K562 (cell line): ENCODE measurements around the gene EXT2. TPM values are rescaled to one million over a fixed set of nuclear protein-coding genes. Genes with fewer than 3 reads are reported as not detected.

Experiments used
- ATAC-seq: fragments of 200-7000 bp; cut with Tn5 transposase; 3 replicates; pipeline ENCODE4 v1.9.1; 2020; ENCODE audit warnings: moderate library complexity
- BruUV-seq: library from RNA; stranded (reverse); fragments of 400-500 nt; replicated peaks from 2 replicates; lab custom pipeline; 2021; lab: Mats Ljungman, UMichigan
- CTCF ChIA-PET: fragments of 300-600 bp; formaldehyde crosslinking; extraction: SDS; loops from one replicate; lab custom pipeline; 2021; ENCODE audit warnings: low intra/inter-chr PET ratio; lab: Yijun Ruan, JAX
- POLR2A ChIA-PET: fragments of 300-600, 350-650 bp; sonication (Branson Sonifier 250); formaldehyde crosslinking; extraction: SDS; loops from one replicate; lab custom pipeline; 2021; ENCODE audit warnings: antibody characterized with exemption, inconsistent platforms; lab: Yijun Ruan, JAX
- DNase-seq, 4 experiments: peaks; one replicate each; pipeline versions ENCODE4 v3.0.0 to v3.0.0-alpha.2; 2011 to 2018; ENCODE audit warnings: low spot score in 3 of 4, mixed read lengths in 3 of 4; ENCODE audit errors: extremely low read depth in 1 of 4
- FAIRE-seq: peaks from 2 replicates; lab custom pipeline; 2011; peaks lifted over from hg19 to GRCh38; lab: Jason Lieb, UNC
- H2AFZ ChIP-seq: 2 replicates; pipeline ENCODE4 v1.6.0; 2011; ENCODE audit warnings: low read depth, low read length, control low read depth, inconsistent platforms
- H3K27ac ChIP-seq: fragments of 200-600 bp; 3 replicates; pipeline ENCODE4 v1.8.0; 2011; ENCODE audit warnings: low read depth, mild to moderate bottlenecking, control low read depth, inconsistent platforms, low read length, moderate library complexity, mixed read lengths; ENCODE audit errors: extremely low read depth
- H3K27me3 ChIP-seq, 2 experiments: fragments of 300-600 bp in 1 of 2; 2 replicates in 1 of 2; 3 replicates in 1 of 2; pipeline versions ENCODE4 v1.6.0 to v1.8.0; 2011; ENCODE audit warnings: inconsistent platforms in 2 of 2, low read length in 2 of 2, mild to moderate bottlenecking in 1 of 2, mixed read lengths in 1 of 2, moderate library complexity in 1 of 2; ENCODE audit not compliant: control insufficient read depth in 2 of 2, insufficient read depth in 2 of 2
- H3K36me3 ChIP-seq: fragments of 300-600 bp; 3 replicates; pipeline ENCODE4 v1.8.0; 2011; ENCODE audit warnings: mild to moderate bottlenecking, low read length, inconsistent platforms; ENCODE audit not compliant: control insufficient read depth, insufficient read depth
- H3K4me1 ChIP-seq, 2 experiments: fragments of 200-600 bp in 1 of 2; replicated peaks in 1 of 2; 2 replicates in 1 of 2; 3 replicates in 1 of 2; pipeline versions ENCODE4 v1.5.1 to v1.8.0; 2011; ENCODE audit warnings: inconsistent platforms in 2 of 2, low read length in 2 of 2, mild to moderate bottlenecking in 1 of 2, mixed read lengths in 1 of 2, moderate library complexity in 1 of 2; ENCODE audit not compliant: control insufficient read depth in 2 of 2, insufficient read depth in 2 of 2
- H3K4me2 ChIP-seq: 2 replicates; pipeline ENCODE4 v1.6.1; 2011; ENCODE audit warnings: low read length, control low read depth, inconsistent platforms, mixed read lengths; ENCODE audit not compliant: insufficient read depth
- H3K4me3 ChIP-seq: fragments of 200-600 bp; sonication (generic), shearing (Covaris generic); 2 replicates; pipeline ENCODE4 v1.5.1; 2016; ENCODE audit warnings: control low read depth, inconsistent platforms
- H3K79me2 ChIP-seq: fragments of 200-600 bp; 3 replicates; pipeline ENCODE4 v1.8.0; 2011; ENCODE audit warnings: low read length, inconsistent platforms; ENCODE audit not compliant: control insufficient read depth, insufficient read depth
- H3K9ac ChIP-seq, 2 experiments: 2 replicates each; pipeline versions ENCODE4 v1.6.0 to v1.6.1; 2011; ENCODE audit warnings: low read depth in 2 of 2, low read length in 2 of 2, control low read depth in 1 of 2, inconsistent platforms in 1 of 2, mild to moderate bottlenecking in 1 of 2, mixed read lengths in 1 of 2; ENCODE audit not compliant: insufficient read depth in 1 of 2
- H3K9me1 ChIP-seq: one replicate; pipeline ENCODE4 v1.6.0; 2011; ENCODE audit warnings: inconsistent platforms, mild to moderate bottlenecking, low read length, moderate library complexity; ENCODE audit not compliant: control insufficient read depth, insufficient read depth
- H3K9me3 ChIP-seq: replicated peaks from 2 replicates; pipeline ENCODE4 v1.5.1; 2011; ENCODE audit warnings: low read depth, low read length, inconsistent platforms; ENCODE audit not compliant: control insufficient read depth, insufficient read depth
- H4K20me1 ChIP-seq: replicated peaks from 2 replicates; pipeline ENCODE4 v1.6.1; 2011; ENCODE audit warnings: low read length, inconsistent platforms, mixed read lengths; ENCODE audit not compliant: control insufficient read depth, insufficient read depth
- CTCF ChIP-seq, 3 experiments: IDR thresholded peaks in 2 of 3; conservative IDR thresholded peaks in 1 of 3; 2 replicates each; pipeline ENCODE4 v1.5.1; 2011 to 2012; ENCODE audit warnings: low read length in 3 of 3, mild to moderate bottlenecking in 3 of 3, control low read depth in 2 of 3, improper control_type of control experiment in 1 of 3, inconsistent platforms in 1 of 3, low read depth in 1 of 3, mixed read lengths in 1 of 3, moderate library complexity in 1 of 3; ENCODE audit not compliant: insufficient read depth in 2 of 3
- PRMT5 ChIP-seq: sonication (generic); formaldehyde crosslinking; IDR thresholded peaks from 2 replicates; pipeline ENCODE4 v1.5.0; 2020; ENCODE audit warnings: missing genetic modification reagents
- RAD21 ChIP-seq, 2 experiments: fragments of 250-450 bp in 1 of 2; fragments of 450-650 bp in 1 of 2; sonication (Bioruptor Pico) in 1 of 2; formaldehyde crosslinking in 1 of 2; IDR thresholded peaks in 1 of 2; conservative IDR thresholded peaks in 1 of 2; 2 replicates each; pipeline versions ENCODE4 v1.4.0 to v1.8.0; 2020 to 2022; ENCODE audit warnings: mild to moderate bottlenecking in 2 of 2, moderate library complexity in 1 of 2
- WGBS: fragments of 100-300 bp; shearing (Covaris generic); methylation state at CpG from one replicate; pipeline ENCODE4 v1.1.6; 2016; ENCODE audit warnings: low coverage, mixed read lengths; ENCODE audit not compliant: insufficient coverage; ENCODE audit errors: missing lambda C conversion rate; 5-methylcytosine and 5-hydroxymethylcytosine counted together
- in situ Hi-C: fragments of 300-500 bp; cut with MboI; formaldehyde crosslinking; loops from 4 replicates; pipeline ENCODE4 v1.15.0; 2018; ENCODE audit warnings: inconsistent platforms, mixed read lengths
- intact Hi-C: fragments of 100-400 bp; cut with micrococcal nuclease; formaldehyde crosslinking; loops from 2 replicates; pipeline ENCODE4 v1.14.2; 2022
- polyA plus RNA-seq, 8 experiments: library from polyadenylated mRNA; depleted of rRNA in 4 of 8; stranded (reverse) in 5 of 8; unstranded in 3 of 8; fragments of >200 nt; fragmentation: Nextera tagmentation in 2 of 8; fragmentation: Illumina TruSeq in 1 of 8; extraction: Ambion mirVana in 2 of 8; extraction: Trizol in 1 of 8; gene quantifications; 2 replicates each; pipeline versions ENCODE4 v1.2.1 to v1.2.3, GENCODE V29; 2011 to 2014; ENCODE audit warnings: inconsistent platforms in 1 of 8, missing spikeins in 1 of 8
- total RNA-seq, 7 experiments: library from RNA; depleted of rRNA in 6 of 7; stranded (reverse); fragments of >200 nt in 6 of 7; fragmentation: Illumina TruSeq in 2 of 7; extraction: Trizol in 2 of 7; gene quantifications; 2 replicates each; pipeline versions ENCODE4 v1.2.1 to v1.2.3, GENCODE V29; 2011 to 2021; ENCODE audit warnings: low replicate concordance in 1 of 7

Gene EXT2
- total and polyA plus RNA-seq, 9 of the 15 experiments (the other 6 are each of a cell fraction or from before 2014, with no cell fraction given) = 7.5 to 52.1 (median 38.1) TPM

GRCh38 chr11:44120169-44120568 lies 24.7 kb downstream of the EXT2 start:
- no peaks in the 10 kb centered on the region for H3K9me3 ChIP-seq
- BruUV-seq = no TSS peak
- no peak overlapping the region for H3K4me3 ChIP-seq
- no peak for TF ChIP-seq PRMT5 (CRISPR knock-in tag)
- TF ChIP-seq CTCF (IDR thresholded peaks at IDR 0.05 in 2 of 3, conservative IDR thresholded peaks at IDR 0.05 in 1 of 3; ENCODE audit: insufficient read depth in 2 of 3, low read depth in 1 of 3, low read length in 3 of 3) = peak; percentile 41 to 58 (median 50)
- TF ChIP-seq RAD21 (CRISPR knock-in tag; conservative IDR thresholded peaks at IDR 0.05 in 1 of 2, IDR thresholded peaks at IDR 0.05 in 1 of 2) = peak in 1 of 2 experiments; percentile 27; a peak in 1 of 4 replicates
- no peak overlapping the region for H3K4me2 ChIP-seq
- in situ Hi-C loops = no loop called here
- ChIA-PET CTCF (interaction anchor here (1.2 kb wide), 1 partner anchor 26 kb away, joined by 3 read pairs; no protein-coding TSS in a partner anchor), POLR2A (interaction anchor here (1.3 kb wide), 1 partner anchor 16 kb away, joined by 3 read pairs; no protein-coding TSS in a partner anchor)
- FAIRE-seq = no peak
- H3K79me2 ChIP-seq = no peaks in the 10 kb centered on the region
- no peak overlapping the region for H3K27ac ChIP-seq
- whole genome bisulfite sequencing = 73% methylated on average over 5 of the region's 5 CpGs
- H3K36me3 ChIP-seq = peaks cover 50% of the 10 kb centered on the region
- H4K20me1 ChIP-seq = no peaks in the 10 kb centered on the region
- peak in 2 of 4 experiments; percentile 37 to 39 for DNase-seq
- H2AFZ ChIP-seq = no peak overlapping the region
- ATAC-seq = peak; percentile 79
- no peaks in the 10 kb centered on the region; a peak in 1 of 5 replicates for H3K4me1 ChIP-seq
- H3K9me1 ChIP-seq = no peaks in the 10 kb centered on the region
- intact Hi-C loops = no loop called here
- no peak overlapping the region for H3K9ac ChIP-seq
- no peaks in the 10 kb centered on the region for H3K27me3 ChIP-seq
